Aorta (tissue), 5 donors: ENCODE data around the gene GDPD4. TPM values are rescaled to one million over a fixed set of nuclear protein-coding genes. Genes with fewer than 3 reads are reported as not detected.

Experiments used
- ATAC-seq: fragments of 200-7000 bp; cut with Tn5 transposase; one replicate; pipeline ENCODE4 v1.9.1; 2022; ENCODE audit warnings: moderate library complexity; ENCODE audit not compliant: low FRiP score
- DNase-seq, 2 donors: peaks; one replicate each; pipeline ENCODE4 v3.0.0-alpha.2; 2020
- H3K27ac ChIP-seq, 2 donors: one replicate each; pipeline ENCODE4 v1.5.1; 2013; ENCODE audit warnings: low read length in 2 of 2, mild to moderate bottlenecking in 2 of 2, moderate library complexity in 2 of 2, control low read depth in 1 of 2, inconsistent platforms in 1 of 2, low read depth in 1 of 2
- H3K27me3 ChIP-seq, 2 donors: one replicate each; pipeline ENCODE4 v1.6.1; 2013; ENCODE audit warnings: control low read depth in 1 of 2, low read length in 1 of 2, mild to moderate bottlenecking in 1 of 2, moderate library complexity in 1 of 2; ENCODE audit not compliant: insufficient read depth in 2 of 2, control insufficient read depth in 1 of 2
- H3K36me3 ChIP-seq, 2 donors: one replicate each; pipeline ENCODE4 v1.6.1; 2013; ENCODE audit warnings: control low read depth in 1 of 2, low read length in 1 of 2, mild to moderate bottlenecking in 1 of 2; ENCODE audit not compliant: insufficient read depth in 2 of 2, control insufficient read depth in 1 of 2
- H3K4me1 ChIP-seq, 2 donors: one replicate each; pipeline ENCODE4 v1.6.1; 2013; ENCODE audit warnings: low read length in 2 of 2, control low read depth in 1 of 2, mild to moderate bottlenecking in 1 of 2, moderate library complexity in 1 of 2; ENCODE audit not compliant: insufficient read depth in 2 of 2, control insufficient read depth in 1 of 2
- H3K4me3 ChIP-seq, 2 donors: one replicate each; pipeline ENCODE4 v1.5.1; 2013; ENCODE audit warnings: low read length in 2 of 2, control low read depth in 1 of 2, mild to moderate bottlenecking in 1 of 2
- H3K9me3 ChIP-seq: one replicate; pipeline ENCODE4 v1.6.1; 2013; ENCODE audit warnings: mild to moderate bottlenecking, low read length; ENCODE audit not compliant: control insufficient read depth
- WGBS, 2 donors: extraction: QIAGEN DNeasy Blood & Tissue Kit; methylation state at CpG; one replicate each; pipeline ENCODE4 v1.1.7; 2013; 5-methylcytosine and 5-hydroxymethylcytosine counted together
- intact Hi-C, 2 donors: fragments of 100-400 bp; cut with DNase I; formaldehyde crosslinking; loops; one replicate each; pipeline versions ENCODE4 v1.14.2 to v1.15.0; 2022
- polyA plus RNA-seq, 2 donors: library from polyadenylated mRNA; stranded (reverse); fragments of 200-250 nt; gene quantifications; one replicate each; pipeline ENCODE4 v1.2.3, GENCODE V29; 2013
- total RNA-seq, 2 donors: library from RNA; stranded (reverse); fragmentation: NEBNext Ultra II Directional; extraction: Animal tissue kit (Norgen Biotek cat#: 25700); gene quantifications; one replicate each; pipeline ENCODE4 v1.2.1, GENCODE V29; 2021
- donor health status: healthy with polysubstance abuse.
- donor health status: Bipolar disorder and iron deficiency.
- donor health status: DM: no; HTN: no; CAD: no.
- donor health status: DM: no; HTN: no; CAD: no.
- donor health status: DM: yes; HTN: yes; CAD: no.

The GDPD4 gene
- total and polyA plus RNA-seq, 4 donors: not detected

GRCh38 chr11:77287136-77287535 is 14.3 kb downstream of the GDPD4 start:
- Histone ChIP-seq H3K4me3 (no peak overlapping the region), H3K36me3 (no peaks in the 10 kb centered on the region), H3K27me3 (no peaks in the 10 kb centered on the region), H3K4me1 (peaks cover 0 to 2% of the 10 kb centered on the region in 2 donors), H3K9me3 (no peaks in the 10 kb centered on the region), H3K27ac (no peak overlapping the region)
- intact Hi-C loops: no loop called here
- 83 to 84% methylated on average over 3 of the region's 3 CpGs for WGBS, 2 donors
- ATAC-seq (no peak), DNase-seq (no peak)

DNA sequence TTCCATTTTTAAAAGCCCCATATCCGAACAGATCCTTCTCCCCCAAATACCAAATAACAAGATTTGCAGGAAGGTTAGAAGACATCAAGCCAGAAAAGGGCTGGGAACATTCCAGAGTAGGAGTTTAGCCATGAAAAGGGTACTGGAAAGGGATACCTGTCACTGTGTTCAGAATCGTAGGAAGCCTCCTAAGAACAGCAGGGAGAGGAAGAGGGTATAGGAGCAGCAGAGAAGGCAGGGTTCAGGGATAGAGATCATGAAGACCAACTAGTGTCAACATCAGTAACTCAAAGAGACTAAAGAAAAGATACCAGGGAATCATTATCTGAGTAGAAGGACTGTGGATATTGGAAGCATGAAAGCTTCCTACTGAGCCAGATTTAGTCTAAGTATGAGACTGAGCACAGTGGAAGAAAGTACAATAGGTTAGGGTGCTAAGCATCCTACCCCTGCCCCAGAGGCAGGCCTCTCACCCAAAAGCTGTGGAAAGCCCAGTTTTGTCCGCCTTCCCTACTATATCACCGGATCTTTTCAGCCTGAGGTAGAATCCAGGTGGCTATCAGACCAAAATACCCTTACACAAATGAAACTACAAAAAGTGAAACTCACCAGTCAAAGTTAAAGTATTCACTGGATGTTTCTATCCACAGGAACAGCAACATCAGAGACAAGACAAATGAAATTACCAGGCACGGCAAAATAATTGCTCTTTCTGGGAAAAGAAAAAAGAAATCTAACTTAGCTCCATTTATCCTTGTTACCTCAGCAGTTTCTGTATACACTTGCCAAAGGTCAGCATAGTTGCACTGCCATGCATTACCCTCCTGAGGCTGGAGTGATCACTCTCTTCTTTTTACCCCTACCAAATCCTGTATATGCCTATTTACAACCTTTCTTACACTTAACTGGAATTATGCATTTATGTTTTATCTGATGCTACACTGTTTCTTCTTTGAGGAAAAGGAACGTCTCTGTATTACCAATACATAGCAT is 16.7 kb downstream of the GDPD4 start:
- DNase-seq: no peak
- 71 to 72% methylated on average over 6 of the region's 6 CpGs for WGBS, 2 donors

GRCh38 chr11:77283101-77283500 is 18.4 kb downstream of the GDPD4 start:
- H3K4me1 ChIP-seq: peaks cover 0 to 2% of the 10 kb centered on the region in 2 donors
- H3K4me3 ChIP-seq: no peak overlapping the region
- ATAC-seq (no peak), DNase-seq (no peak)
- no peak overlapping the region for H3K27ac ChIP-seq
- no peaks in the 10 kb centered on the region for H3K27me3 ChIP-seq
- 59 to 78% methylated on average over 3 of the region's 3 CpGs for WGBS, 2 donors
- no peaks in the 10 kb centered on the region for H3K36me3 ChIP-seq
- intact Hi-C loops: no loop called here
- H3K9me3 ChIP-seq: no peaks in the 10 kb centered on the region

More for the DNA sequence above, 16.7 kb downstream of the GDPD4 start:
- H3K27ac ChIP-seq: no peak overlapping the region
- H3K36me3 ChIP-seq: no peaks in the 10 kb centered on the region
- H3K9me3 ChIP-seq: no peaks in the 10 kb centered on the region
- intact Hi-C loops: no loop called here
- H3K4me1 ChIP-seq: peaks cover 0 to 2% of the 10 kb centered on the region in 2 donors
- H3K27me3 ChIP-seq: no peaks in the 10 kb centered on the region
- ATAC-seq: no peak
- no peak overlapping the region for H3K4me3 ChIP-seq

- no peaks in the 10 kb centered on the region for H3K9me3 ChIP-seq
- H3K4me1 ChIP-seq: peaks cover 0 to 2% of the 10 kb centered on the region in 2 donors
- ATAC-seq (no peak), DNase-seq (no peak)
- no peak overlapping the region for H3K27ac ChIP-seq
- no peak overlapping the region for H3K4me3 ChIP-seq
- 75 to 88% methylated on average over 2 of the region's 2 CpGs for WGBS, 2 donors
- intact Hi-C loops: no loop called here
- H3K27me3 ChIP-seq: no peaks in the 10 kb centered on the region
- H3K36me3 ChIP-seq: no peaks in the 10 kb centered on the region
These were observed 22.6 kb downstream of the GDPD4 start for GRCh38 chr11:77278595-77279506.

- DNase-seq: no peak
- Histone ChIP-seq H3K27me3 (peaks cover 0 to 2% of the 10 kb centered on the region in 2 donors), H3K4me1 (no peaks in the 10 kb centered on the region), H3K4me3 (no peak overlapping the region), H3K9me3 (no peaks in the 10 kb centered on the region), H3K36me3 (no peaks in the 10 kb centered on the region), H3K27ac (no peak overlapping the region)
- WGBS, 2 donors: 62 to 66% methylated on average over 2 of the region's 2 CpGs
- no peak for ATAC-seq
- intact Hi-C loops: no loop called here
These were observed 25.2 kb downstream of the GDPD4 start for GRCh38 chr11:77276271-77276670.

- Histone ChIP-seq H3K27ac (no peak overlapping the region), H3K36me3 (no peaks in the 10 kb centered on the region), H3K27me3 (peaks cover 0 to 2% of the 10 kb centered on the region in 2 donors), H3K4me3 (no peak overlapping the region), H3K9me3 (no peaks in the 10 kb centered on the region), H3K4me1 (no peaks in the 10 kb centered on the region)
- WGBS, 2 donors: 63 to 72% methylated on average over 3 of the region's 3 CpGs
- DNase-seq (no peak), ATAC-seq (no peak)
- intact Hi-C loops: no loop called here
These were observed 30.6 kb downstream of the GDPD4 start for GRCh38 chr11:77270921-77271320.

DNA sequence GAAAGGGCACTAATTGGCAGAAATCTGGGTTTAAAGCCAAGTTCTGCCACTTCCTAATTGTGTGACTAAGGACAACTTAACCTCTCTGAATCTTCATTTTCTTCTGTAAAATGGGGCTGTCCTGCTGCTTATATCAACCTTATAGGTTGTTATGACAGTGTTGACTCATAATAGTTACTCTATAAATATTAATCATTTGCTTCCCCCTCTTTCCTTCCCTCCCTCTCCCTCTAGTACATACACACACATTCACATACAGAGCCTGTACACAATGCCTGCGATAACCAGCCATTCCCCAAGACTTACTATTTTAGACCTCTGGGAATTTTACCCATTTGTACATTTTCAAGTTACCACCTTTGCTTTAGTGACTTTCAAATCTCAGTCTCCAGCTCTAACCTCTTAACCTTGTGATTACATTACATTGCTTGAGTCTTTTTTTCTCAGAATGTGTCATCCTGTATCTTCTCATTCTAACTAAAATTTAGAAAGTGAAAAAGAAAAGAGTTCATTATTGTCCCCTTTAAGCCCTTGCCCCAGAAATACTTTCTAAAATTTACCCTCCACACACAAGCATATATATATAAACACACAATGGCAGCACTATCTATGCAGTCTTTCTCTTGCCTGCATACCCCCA is 31.9 kb downstream of the GDPD4 start:
- intact Hi-C loops: no loop called here
- H3K4me1 ChIP-seq: no peaks in the 10 kb centered on the region
- H3K36me3 ChIP-seq: no peaks in the 10 kb centered on the region
- H3K27ac ChIP-seq: no peak overlapping the region
- no peaks in the 10 kb centered on the region for H3K9me3 ChIP-seq
- 78 to 79% methylated on average over 1 of the region's 1 CpG for WGBS, 2 donors
- H3K27me3 ChIP-seq: peaks cover 0 to 2% of the 10 kb centered on the region in 2 donors
- DNase-seq (no peak), ATAC-seq (no peak)
- H3K4me3 ChIP-seq: no peak overlapping the region

- no peaks in the 10 kb centered on the region for H3K27me3 ChIP-seq
- H3K36me3 ChIP-seq: no peaks in the 10 kb centered on the region
- H3K27ac ChIP-seq: no peak overlapping the region
- ATAC-seq (no peak), DNase-seq (no peak)
- 87 to 90% methylated on average over 2 of the region's 2 CpGs for WGBS, 2 donors
- no peaks in the 10 kb centered on the region for H3K9me3 ChIP-seq
- no peaks in the 10 kb centered on the region for H3K4me1 ChIP-seq
- intact Hi-C loops: no loop called here
- H3K4me3 ChIP-seq: no peak overlapping the region
These were observed 33.5 kb downstream of the GDPD4 start for GRCh38 chr11:77267962-77268361.
